KG1 (cell line): ENCODE data around the gene DMRT1.
"Not testable (repeated sequence)": the region's sequence is repeated elsewhere in the genome, so short reads cannot be mapped to it uniquely, and the experiment has no call there.

Experiments used
- DNase-seq: peaks from one replicate; lab custom pipeline; 2025; lab: John Stamatoyannopoulos, UW

Gene DMRT1

DNA sequence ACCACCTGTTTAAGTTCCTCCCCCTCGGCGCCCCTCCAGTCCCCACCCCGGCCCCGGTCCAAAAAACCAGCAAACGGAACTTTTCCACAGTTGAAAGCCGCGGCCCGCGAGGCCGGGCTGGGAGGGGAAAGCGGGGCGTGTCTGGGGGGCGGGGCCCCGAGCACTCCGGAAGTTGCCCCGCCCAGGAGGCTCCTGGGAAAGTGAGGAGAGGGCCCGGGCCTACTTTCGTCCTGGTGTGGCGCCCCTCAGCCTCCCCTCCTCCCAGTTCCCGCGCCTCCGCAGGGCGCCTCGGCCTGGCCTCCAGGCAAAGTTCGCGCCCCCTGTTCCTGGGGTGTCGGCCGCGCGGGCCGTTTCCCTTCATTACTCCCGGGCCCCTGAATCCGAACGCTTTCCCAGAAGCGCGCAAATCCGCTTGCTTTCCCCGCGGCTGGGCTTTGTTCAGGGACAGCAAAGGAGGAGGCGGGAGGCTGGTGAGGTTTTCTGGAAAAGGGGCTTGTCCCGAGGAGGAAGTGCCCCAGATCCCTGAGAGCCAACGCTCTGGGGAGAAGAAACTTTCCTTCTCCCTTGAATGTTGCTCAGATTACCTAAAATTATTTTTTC, 130.5 kb downstream of the DMRT1 start:
- DNase-seq, result no peak

DNA sequence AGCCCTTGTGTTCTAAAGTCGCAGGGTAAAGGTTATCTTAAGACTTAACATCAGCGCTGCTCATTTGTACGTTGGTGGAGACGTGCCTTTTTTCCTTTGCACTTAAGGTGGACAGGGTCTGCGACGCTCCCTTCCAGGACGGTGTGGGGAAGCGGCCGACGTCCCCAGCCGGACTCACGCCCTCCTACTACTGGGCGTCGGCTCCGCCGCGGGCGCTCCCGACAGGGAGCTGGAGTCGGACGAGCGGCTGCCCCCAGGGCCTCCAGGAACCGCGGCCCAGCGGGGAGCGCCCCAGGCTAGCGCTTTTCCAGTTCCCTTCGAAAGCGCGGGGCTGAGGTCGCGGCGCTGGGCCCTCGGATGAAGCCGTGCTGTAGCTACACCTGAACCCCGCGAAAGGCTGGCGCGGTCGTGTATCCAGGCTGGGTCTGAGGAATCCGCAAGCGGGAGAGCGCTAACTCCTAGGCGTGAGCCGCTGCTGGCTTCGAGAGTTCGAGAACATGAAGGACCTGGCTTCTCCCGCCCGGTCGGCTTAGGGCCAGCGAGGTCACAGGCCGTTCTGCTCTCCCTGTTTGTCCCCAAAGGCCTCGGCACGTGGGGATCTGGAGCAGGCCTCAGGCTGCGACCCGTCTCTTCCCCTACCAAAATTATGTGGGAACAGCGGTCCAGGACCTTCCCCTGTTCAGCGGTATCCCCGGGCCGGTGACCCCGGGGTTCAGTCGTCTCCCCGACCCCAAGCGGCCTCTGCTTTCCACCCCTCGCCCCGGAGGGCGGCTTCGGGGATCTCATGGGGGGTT, 131.2 kb downstream of the DMRT1 start:
- no peak for DNase-seq

DNA sequence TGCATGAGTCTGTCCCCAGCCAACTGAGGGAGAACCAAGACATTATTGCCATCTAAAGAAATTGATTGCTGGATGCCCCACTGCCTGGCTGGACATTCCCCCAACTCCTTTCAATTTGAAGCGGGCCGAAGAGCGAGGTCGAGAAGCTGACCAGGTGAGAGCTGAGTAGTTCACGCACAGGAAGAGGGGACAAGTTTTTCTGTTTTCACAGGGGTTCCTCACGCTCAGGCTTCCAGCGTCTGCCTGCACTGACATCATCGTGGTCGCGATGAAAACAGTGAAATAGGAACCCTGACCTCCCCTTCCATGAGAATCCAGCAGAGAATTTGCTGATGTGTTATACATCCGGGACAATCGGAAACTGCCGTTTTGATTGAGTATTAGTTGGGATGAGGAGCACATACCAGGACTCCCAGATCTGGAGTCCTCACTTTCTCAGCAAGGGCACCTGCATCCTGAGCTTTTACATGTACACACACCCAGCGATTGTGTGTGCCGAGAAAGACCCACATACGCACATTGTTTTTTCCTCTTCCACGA, 131.9 kb downstream of the DMRT1 start:
- DNase-seq, result no peak

DNA sequence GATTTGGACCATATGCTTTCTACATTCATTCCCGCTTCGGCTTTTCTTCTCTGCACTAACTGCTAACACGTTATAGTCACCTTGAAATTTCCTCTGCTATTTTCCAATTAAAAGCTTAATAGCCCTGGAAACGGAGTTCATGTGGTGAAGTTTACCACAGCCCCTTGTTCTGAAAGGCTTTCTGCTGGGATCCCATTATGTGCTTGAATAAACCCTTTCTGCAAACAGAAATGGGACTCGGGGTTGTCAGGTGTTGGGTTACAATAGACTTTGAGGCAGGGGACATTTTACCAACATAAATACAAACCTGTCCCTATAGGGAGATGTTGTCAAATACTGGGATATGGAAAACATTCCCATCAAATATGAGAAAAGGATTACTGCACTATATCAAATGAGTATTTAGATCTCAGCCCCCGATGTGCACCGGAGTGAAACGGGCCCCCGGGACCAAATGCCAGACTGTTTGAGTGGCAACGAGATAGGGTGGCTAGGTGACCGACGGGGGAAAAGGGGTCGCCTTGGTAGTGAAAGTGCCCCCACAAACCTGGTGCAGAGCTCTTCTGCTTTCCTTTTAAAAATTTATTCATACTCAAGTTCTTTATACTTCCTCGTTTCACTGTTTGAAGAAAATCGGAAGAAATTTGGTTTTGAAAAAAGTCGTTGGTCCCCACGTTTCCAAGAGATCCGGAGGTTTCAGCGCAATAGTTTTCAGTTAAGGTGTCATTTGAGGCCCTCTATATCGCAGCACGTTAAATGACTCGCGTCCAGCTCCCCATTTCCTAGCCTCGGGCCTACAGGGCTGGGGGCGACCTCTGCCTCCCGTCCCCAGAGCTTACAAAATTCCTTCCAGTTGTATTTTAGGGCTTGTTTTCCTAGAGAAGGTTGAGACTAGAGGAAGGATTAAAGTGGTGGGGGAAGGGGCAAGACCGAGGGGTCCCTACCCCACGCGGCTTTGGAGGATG, 132.8 kb downstream of the DMRT1 start:
- no peak for DNase-seq

DNA sequence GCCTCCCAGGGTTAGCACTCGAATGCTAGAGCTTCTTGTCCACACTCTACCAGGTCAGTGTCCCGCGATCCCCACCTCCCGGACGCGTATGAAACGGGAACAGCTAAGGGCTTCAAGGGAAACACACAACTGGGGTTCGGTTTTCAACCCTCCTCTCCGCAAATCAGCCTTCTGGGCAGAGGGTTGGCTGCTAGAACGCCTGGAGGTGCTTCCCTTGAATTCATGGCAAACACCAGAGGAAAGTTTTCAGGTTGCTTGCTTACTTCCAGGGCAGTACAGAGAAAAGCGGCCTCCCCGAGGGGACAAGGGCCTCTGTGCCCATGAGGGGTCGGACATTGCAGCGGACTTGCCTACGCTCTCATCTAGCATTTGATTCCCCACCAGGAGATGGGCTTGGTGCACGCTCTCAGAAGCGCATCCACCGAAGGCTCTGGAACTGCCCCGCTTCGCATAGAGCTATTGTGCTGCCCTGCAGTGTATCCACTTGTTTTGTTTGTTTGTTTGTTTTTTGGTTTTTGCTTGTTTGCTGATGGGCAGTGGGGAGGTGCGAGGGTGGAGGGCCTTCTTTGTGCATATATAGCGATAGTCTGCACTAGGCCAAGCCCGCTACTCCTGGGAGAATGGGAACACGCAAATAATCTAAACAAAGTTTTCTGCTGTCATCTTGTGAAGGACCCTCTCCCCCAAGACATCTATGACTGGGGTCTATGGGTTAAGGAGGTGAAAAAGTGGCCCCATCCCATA, 133.7 kb downstream of the DMRT1 start:
- no peak for DNase-seq

DNA sequence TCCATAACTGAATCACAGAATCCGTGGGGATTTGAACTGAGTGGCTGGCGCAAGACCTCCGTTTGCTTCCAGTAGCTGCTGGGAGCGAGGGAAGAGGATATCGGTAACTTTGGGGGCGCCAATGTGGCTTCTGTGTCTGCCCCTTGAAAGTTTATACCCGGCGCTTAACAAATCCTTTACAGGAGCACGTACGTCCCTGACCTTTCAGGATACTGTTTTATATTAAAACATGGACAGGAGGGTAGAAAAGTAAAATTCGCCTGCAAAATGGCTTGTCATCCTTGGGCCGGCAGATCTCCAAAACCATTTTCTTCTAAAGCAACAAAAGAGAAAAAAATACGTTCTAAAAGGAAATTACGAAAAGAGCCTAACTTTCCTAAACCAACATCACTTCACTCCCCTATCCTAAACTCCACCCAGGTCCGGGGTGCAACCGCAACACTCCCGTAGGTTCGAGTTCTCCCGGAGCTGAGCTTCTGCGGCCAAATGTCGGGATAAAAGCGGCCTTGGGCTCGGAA, 134.3 kb downstream of the DMRT1 start:
- no peak for DNase-seq

DNA sequence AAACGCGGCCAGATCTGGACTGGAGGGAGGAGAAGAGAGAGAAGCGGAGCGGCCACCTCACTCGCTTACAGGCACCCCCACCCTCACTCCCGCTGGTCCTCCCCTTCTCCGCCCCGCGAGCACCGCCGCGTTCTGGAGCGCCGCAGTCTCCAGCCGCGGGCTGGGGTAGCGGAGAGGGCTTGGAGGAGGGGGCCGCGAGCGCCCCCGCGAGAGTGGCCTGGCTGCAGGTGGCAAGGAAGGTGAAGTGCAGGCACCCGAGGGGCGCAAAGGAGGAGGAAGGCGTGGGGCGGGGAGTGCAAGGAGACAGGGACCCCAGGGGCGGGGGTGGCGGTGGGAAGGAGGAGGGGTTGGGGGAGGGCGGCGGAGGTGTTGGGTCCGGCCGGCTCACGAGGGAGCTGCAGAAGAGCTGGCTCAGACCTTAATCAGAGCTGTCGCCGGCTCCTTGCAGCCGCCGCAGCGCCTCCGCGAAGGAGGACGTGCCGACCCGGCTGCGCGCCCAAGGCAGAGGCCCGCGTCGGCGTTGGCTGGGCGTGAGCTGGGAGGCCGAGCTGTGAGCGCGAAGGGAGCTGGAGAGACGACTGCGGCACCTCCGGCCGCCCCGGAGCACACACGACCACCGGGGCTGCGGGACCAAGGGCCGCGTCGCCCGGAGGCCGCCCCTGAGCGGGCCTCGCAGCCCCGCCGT, 134.9 kb downstream of the DMRT1 start, which contains the start of gene DMRT3:
TSS of gene DMRT3 (plus strand) at position 398 of the 685 bp plus-strand sequence. CDS start 347 bp downstream, outside the sequence.
- no peak for DNase-seq

DNA sequence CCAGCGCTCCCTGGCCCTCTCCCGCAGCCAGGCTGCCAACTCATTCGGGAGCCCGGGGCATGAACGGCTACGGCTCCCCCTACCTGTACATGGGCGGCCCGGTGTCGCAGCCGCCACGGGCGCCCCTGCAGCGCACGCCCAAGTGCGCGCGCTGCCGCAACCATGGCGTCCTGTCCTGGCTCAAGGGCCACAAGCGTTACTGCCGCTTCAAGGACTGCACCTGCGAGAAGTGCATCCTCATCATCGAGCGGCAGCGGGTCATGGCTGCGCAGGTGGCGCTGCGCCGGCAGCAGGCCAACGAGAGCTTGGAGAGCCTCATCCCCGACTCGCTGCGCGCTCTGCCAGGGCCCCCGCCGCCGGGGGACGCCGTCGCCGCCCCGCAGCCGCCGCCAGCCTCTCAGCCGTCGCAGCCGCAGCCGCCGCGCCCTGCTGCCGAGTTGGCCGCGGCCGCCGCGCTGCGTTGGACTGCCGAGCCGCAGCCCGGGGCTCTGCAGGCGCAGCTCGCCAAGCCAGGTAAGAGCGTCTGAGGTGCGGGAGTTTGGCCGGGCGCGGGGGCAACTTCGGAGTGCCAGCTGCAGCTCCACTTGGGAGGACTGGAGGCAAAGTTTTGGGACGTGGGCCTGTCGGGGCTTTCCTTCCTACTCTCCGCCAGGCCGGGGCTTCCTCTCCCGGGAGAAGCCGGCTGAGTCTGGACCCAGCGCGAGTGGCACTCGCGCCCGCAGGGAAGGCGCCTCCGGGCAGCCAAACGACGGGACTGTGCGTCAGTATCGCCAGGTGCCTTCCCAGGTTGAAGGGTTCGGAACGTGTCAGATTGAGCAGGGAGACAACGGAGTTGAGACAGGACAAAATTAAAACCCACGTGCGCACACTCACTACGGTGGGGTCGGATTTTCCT, 135.7 kb downstream of the DMRT1 start:
- no peak for DNase-seq

DNA sequence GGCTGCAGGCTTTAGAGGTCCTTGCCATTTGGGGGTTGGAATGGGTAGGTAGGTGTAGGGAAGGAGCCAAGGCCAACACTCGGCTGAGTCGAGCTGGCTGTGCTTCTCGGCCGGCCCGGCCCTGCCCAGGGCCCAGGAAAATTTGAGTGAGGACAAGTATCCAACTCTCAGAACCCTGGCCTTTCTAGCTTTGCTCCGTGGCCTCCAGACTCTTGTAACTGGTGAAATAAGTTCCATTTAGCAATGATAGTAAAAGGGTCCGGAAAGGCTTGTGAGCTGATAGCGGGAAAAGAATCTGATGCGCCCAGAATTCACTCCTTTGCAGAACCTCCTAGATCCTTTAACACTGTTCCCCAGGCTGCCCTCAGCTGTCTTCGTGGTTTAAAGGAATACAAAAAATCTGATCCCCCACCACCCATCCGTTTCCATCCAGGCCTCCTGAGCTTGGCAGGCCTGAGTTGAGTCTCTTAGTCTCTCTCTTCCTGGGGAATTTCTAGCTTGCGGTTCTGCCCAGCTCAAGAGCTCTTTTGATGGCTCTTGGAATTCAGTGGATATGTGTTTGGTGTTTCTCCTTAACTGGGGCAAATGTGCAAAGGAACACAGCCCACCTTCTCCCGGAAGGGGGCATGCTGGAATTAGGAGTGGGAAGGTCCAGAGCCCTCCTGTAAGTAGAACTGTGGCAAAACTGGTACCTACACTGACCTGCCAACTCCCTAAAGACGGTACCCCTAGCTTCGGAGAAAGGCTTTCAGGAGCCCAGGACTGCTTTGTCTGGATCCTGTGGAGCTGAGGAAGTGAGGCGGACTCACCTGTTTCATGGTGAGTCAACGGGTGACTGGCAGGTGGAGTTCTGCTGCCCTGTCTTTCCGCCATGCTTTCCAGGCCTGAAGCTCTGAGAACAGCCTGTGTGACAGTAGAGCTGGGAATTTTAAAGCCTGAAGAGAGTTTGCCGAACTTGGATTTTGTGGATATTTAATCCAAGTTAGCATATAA, 136.6 kb downstream of the DMRT1 start:
- no peak for DNase-seq

DNA sequence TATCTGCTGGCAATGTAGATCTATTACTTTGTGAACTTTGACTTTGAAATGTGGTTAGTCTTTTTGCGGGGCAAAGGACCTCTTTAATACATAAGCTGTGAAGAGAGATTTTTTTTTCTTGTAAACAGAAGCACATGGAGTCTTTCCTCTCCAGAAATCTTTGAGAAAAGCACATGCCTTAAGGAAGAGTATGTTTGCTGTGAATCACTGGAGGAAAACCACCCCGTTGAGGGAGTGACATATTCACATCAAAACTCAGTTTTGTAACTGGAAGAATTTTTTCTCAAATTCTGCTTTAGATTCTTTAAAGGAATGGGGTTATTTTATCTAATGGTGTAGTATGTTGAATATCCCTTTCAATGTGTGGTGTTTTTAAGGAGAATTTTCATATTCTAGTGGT, 138.5 kb downstream of the DMRT1 start:
- no peak for DNase-seq

DNA sequence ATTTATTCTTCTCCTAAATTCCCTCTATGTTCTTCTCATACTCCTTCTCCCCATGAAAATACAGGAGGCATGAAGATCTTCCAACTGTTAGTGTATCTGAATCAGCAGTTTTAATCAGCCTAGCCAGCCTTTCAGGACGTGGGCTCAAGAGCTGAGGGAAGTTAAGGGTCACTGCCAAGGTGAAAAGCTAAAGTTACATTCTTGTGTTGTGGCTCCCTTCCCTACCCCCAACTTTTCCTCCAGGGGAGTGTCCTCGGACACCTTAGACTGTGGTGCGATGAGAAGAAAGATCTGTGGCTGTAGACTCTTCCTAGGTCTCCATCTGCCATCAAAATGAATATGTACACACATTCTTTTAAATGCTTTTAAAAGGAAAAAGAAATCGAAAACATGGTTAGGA, 139.1 kb downstream of the DMRT1 start:
- no peak for DNase-seq

- DNase-seq, result no peak
Measured at GRCh38 chr9:981491-981898, 140.0 kb downstream of the DMRT1 start.

- no peak for DNase-seq
Measured at GRCh38 chr9:982394-983230, 141.1 kb downstream of the DMRT1 start.

DNA sequence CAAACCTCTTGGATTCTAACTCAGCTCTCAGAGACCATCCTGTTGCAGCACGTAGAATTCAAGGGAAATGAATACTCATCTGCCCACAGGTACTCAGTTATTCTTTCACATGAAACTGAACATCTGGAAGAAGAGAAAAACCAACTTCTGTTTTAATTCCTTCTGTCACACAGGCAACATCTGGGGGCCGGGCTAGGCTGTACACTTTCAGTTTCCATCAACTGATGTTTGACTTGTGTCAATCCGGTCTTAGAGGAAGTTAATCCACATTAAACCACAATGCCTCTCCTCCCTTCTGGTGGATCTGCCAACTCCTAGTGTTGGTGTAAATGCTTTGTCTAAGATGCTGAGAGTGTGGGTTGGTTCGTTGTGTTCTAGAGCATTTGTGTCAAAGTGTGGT, 152.5 kb downstream of the DMRT1 start:
- no peak for DNase-seq

DNA sequence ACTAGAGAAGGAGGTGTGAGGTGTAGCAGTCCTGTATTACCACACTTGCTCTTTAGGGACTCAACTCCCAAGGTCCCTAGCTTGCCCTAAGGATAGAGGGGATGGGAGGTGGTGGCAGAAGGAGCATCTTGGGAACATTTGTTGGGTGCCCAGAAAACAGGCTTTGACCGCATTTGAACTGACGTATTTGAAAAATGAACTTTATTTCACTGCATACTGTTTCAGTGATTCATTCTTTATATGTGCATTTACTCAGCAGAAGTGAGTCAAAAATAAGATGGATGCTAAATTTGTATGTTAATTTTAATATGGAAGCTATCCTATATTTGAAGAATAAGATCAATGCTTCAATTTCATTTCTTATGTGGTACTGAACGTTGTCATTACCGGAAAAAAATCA, 153.7 kb downstream of the DMRT1 start:
- no peak for DNase-seq

DNA sequence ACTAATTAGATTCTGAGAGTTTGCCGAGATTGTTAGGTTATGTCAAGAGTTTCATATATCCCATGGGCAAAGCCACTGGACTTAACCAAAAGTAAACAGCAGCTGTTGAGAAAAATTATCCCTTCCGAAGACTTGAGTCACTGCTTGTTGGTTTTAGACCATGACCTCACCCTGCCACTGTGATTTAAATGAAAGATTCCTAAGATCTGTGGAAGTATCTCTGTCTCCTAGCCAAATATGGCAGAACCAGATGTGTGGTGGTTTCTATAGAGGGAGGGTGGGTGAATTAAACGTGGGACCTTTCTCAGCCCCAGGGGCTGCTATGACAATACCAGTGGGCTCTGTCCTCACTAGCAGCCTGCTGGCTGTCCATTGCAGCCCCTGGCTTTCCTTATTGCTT, 154.3 kb downstream of the DMRT1 start:
- DNase-seq, result no peak

DNA sequence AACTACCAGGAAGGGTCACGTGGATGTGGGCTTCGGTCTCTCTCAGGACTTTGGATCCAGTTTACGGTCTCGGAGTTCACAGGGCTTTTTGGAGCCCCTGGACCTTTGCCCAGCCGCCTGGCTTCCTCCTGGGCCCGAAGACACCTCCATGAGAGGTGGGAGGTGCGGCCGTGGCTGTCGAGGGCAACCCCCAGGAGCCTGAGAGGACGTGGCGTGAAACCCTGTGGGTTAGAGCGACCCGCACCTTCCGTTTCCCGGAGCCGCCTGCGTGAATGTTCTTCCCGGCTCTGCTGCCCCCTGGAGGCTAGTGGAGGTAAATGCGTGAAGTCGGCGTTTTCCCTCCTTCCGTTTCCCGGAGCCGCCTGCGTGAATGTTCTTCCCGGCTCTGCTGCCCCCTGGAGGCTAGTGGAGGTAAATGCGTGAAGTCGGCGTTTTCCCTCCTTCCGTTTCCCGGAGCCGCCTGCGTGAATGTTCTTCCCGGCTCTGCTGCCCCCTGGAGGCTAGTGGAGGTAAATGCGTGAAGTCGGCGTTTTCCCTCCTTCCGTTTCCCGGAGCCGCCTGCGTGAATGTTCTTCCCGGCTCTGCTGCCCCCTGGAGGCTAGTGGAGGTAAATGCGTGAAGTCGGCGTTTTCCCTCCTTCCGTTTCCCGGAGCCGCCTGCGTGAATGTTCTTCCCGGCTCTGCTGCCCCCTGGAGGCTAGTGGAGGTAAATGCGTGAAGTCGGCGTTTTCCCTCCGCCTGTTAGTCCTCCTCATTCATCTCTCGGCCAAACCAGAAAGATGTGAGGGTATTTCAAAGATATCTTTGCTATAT, 157.0 kb downstream of the DMRT1 start:
- DNase-seq, result not testable (repeated sequence)
